ENCODE results near the gene XRCC4. TPM values are rescaled to one million over a fixed set of nuclear protein-coding genes. Genes with fewer than 3 reads are reported as not detected.

Gene XRCC4
- total and polyA plus RNA-seq, 9 of the 15 experiments (the other 6 are each of a cell fraction or from before 2014, with no cell fraction given), result 13.6 to 61.6 (median 22.4) TPM

DNA sequence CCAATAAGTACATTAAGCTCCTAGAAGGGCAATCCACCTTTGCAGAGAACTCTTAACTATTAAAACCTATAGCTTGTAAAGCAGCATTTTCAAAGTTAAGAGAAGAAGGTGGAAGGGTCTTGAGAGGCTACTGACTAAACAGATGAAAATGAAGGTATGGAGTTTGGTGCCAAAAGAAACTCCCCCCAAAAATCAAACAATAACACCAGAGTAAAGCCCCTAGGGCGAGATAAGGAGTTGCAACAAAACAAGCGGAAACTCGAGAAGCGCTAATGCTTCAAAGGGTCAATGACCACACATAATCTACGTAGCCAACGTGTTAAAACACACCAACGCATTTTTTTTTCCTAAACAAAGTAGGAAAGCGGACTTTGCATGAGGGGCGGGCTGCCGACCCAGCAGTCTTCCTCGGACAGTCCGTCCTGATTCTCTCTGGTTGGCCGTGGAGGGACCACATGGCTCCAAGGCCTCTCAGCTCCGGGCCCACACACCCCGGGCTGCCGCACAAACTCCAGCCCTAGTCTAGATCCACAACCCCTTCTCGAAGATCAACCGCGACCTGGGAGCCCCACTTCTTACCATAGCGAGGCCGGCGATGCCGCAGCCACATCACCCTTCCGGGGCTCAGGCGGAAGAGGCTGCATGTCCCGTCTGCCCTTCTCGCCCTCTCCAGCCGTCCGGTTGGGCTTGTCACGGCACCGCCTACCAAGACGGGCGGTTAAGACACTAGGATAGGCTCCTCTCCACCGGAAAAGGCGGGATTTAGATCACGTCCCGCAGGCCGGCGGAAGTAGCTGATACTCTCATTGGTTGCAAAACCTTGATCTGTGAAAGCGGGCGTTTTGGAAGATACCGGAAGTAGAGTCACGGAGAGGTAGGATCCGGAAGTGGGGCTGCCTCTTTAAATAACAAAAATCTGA lies at the start of gene XRCC4, which contains the start of gene TMEM167A (continued):
- TF ChIP-seq, protein P1, sequence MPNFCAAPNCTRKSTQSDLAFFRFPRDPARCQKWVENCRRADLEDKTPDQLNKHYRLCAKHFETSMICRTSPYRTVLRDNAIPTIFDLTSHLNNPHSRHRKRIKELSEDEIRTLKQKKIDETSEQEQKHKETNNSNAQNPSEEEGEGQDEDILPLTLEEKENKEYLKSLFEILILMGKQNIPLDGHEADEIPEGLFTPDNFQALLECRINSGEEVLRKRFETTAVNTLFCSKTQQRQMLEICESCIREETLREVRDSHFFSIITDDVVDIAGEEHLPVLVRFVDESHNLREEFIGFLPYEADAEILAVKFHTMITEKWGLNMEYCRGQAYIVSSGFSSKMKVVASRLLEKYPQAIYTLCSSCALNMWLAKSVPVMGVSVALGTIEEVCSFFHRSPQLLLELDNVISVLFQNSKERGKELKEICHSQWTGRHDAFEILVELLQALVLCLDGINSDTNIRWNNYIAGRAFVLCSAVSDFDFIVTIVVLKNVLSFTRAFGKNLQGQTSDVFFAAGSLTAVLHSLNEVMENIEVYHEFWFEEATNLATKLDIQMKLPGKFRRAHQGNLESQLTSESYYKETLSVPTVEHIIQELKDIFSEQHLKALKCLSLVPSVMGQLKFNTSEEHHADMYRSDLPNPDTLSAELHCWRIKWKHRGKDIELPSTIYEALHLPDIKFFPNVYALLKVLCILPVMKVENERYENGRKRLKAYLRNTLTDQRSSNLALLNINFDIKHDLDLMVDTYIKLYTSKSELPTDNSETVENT (CRISPR knock-in tag; IDR thresholded peaks at IDR 0.05), result peak; percentile 87
- no peak for TF ChIP-seq ZNF384 (IDR thresholded peaks at IDR 0.05; ENCODE audit: low read depth, low read length)
- TF ChIP-seq SREBF1 (IDR thresholded peaks at IDR 0.05; ENCODE audit: borderline replicate concordance, low read depth, low read length), result no peak
- TF ChIP-seq, protein P2, sequence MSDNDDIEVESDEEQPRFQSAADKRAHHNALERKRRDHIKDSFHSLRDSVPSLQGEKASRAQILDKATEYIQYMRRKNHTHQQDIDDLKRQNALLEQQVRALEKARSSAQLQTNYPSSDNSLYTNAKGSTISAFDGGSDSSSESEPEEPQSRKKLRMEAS (CRISPR knock-in tag; IDR thresholded peaks at IDR 0.05), result peak; percentile 74
- no peak for TF ChIP-seq MCM5 (IDR thresholded peaks at IDR 0.05; ENCODE audit: low read depth)
- TF ChIP-seq FOXK2 (conservative IDR thresholded peaks at IDR 0.05 in 1 of 2, IDR thresholded peaks at IDR 0.05 in 1 of 2; ENCODE audit: low read depth in 2 of 2), result peak in 1 of 2 experiments; percentile 46; a peak in 1 of 4 replicates
- TF ChIP-seq ELF1 (tag; IDR thresholded peaks at IDR 0.05), result peak; percentile 98
- TF ChIP-seq, protein P3, sequence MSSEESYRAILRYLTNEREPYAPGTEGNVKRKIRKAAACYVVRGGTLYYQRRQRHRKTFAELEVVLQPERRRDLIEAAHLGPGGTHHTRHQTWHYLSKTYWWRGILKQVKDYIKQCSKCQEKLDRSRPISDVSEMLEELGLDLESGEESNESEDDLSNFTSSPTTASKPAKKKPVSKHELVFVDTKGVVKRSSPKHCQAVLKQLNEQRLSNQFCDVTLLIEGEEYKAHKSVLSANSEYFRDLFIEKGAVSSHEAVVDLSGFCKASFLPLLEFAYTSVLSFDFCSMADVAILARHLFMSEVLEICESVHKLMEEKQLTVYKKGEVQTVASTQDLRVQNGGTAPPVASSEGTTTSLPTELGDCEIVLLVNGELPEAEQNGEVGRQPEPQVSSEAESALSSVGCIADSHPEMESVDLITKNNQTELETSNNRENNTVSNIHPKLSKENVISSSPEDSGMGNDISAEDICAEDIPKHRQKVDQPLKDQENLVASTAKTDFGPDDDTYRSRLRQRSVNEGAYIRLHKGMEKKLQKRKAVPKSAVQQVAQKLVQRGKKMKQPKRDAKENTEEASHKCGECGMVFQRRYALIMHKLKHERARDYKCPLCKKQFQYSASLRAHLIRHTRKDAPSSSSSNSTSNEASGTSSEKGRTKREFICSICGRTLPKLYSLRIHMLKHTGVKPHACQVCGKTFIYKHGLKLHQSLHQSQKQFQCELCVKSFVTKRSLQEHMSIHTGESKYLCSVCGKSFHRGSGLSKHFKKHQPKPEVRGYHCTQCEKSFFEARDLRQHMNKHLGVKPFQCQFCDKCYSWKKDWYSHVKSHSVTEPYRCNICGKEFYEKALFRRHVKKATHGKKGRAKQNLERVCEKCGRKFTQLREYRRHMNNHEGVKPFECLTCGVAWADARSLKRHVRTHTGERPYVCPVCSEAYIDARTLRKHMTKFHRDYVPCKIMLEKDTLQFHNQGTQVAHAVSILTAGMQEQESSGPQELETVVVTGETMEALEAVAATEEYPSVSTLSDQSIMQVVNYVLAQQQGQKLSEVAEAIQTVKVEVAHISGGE (CRISPR knock-in tag; IDR thresholded peaks at IDR 0.05), result peak in 2 of 3 experiments; percentile 15 to 91; a peak in 3 of 6 replicates
- no peak for TF ChIP-seq KLF1 (tag; IDR thresholded peaks at IDR 0.05)
- TF ChIP-seq COPS2 (conservative IDR thresholded peaks at IDR 0.05), result no peak
- TF ChIP-seq, protein P4, sequence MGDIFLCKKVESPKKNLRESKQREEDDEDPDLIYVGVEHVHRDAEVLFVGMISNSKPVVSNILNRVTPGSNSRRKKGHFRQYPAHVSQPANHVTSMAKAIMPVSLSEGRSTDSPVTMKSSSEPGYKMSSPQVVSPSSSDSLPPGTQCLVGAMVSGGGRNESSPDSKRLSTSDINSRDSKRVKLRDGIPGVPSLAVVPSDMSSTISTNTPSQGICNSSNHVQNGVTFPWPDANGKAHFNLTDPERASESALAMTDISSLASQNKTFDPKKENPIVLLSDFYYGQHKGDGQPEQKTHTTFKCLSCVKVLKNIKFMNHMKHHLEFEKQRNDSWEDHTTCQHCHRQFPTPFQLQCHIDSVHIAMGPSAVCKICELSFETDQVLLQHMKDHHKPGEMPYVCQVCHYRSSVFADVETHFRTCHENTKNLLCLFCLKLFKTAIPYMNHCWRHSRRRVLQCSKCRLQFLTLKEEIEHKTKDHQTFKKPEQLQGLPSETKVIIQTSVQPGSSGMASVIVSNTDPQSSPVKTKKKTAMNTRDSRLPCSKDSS (IDR thresholded peaks at IDR 0.05; ENCODE audit: low read depth, partially characterized antibody), result no peak
- TF ChIP-seq MYNN (IDR thresholded peaks at IDR 0.05), result no peak
- TF ChIP-seq MYNN (CRISPR knock-in tag; IDR thresholded peaks at IDR 0.05), result no peak
- TF ChIP-seq TBP (optimal IDR thresholded peaks at IDR 0.05; ENCODE audit: low read depth, low read length), result peak; percentile 92
- peak; percentile 70 for TF ChIP-seq HNRNPLL (IDR thresholded peaks at IDR 0.05; ENCODE audit: low read depth, low read length, poor library complexity, severe bottlenecking)
- no peak for TF ChIP-seq TCFL5 (CRISPR knock-in tag; conservative IDR thresholded peaks at IDR 0.05)
- peak; percentile 73 for TF ChIP-seq ETV5 (CRISPR knock-in tag; IDR thresholded peaks at IDR 0.05; ENCODE audit: low read depth)
- no peak for TF ChIP-seq STAG1 (CRISPR knock-in tag; IDR thresholded peaks at IDR 0.05; ENCODE audit: borderline replicate concordance)
- no peak for TF ChIP-seq ZNF644 (tag; IDR thresholded peaks at IDR 0.05; ENCODE audit: low read depth)
- no peak for TF ChIP-seq ZNF232 (CRISPR knock-in tag; IDR thresholded peaks at IDR 0.05)
